GM23338 (cell line): ENCODE measurements around the gene ASS1. TPM values are rescaled to one million over a fixed set of nuclear protein-coding genes. Genes with fewer than 3 reads are reported as not detected.
A peak's percentile ranks its signal among the peaks of the same experiment; 100 is the strongest.

Source experiments
- ATAC-seq: fragments of 200-7000 bp; cut with Tn5 transposase; 3 replicates; pipeline ENCODE4 v1.9.1; 2020
- DNase-seq: peaks from one replicate; pipeline ENCODE4 v3.0.0-alpha.2; 2015; ENCODE audit warnings: low spot score
- H2AFZ ChIP-seq: fragments of 200-600 bp; sonication (generic); 2 replicates; pipeline ENCODE4 v1.8.0; 2016; ENCODE audit warnings: antibody characterized with exemption, mild to moderate bottlenecking, moderate library complexity
- H3F3A ChIP-seq: fragments of 200-600 bp; sonication (generic); replicated peaks from 2 replicates; pipeline ENCODE4 v1.8.0; 2017; ENCODE audit warnings: antibody characterized with exemption, mixed run types, low read depth
- H3K27ac ChIP-seq: fragments of 200-600 bp; sonication (generic); 2 replicates; pipeline ENCODE4 v1.6.1; 2016; ENCODE audit warnings: low read depth
- H3K27me3 ChIP-seq: fragments of 200-600 bp; sonication (generic); 2 replicates; pipeline ENCODE4 v1.8.0; 2016; ENCODE audit warnings: mild to moderate bottlenecking, mixed run types, moderate library complexity; ENCODE audit not compliant: insufficient read depth
- H3K36me3 ChIP-seq: fragments of 200-600 bp; sonication (generic); 2 replicates; pipeline ENCODE4 v1.8.0; 2016; ENCODE audit warnings: mild to moderate bottlenecking; ENCODE audit not compliant: insufficient read depth
- H3K4me1 ChIP-seq: fragments of 200-600 bp; sonication (generic); 2 replicates; pipeline ENCODE4 v1.8.0; 2016; ENCODE audit warnings: mild to moderate bottlenecking, moderate library complexity; ENCODE audit not compliant: insufficient read depth
- H3K4me2 ChIP-seq: fragments of 200-600 bp; sonication (generic); 2 replicates; pipeline ENCODE4 v1.7.1; 2017; ENCODE audit warnings: mixed run types
- H3K4me3 ChIP-seq: fragments of 200-600 bp; sonication (generic); 2 replicates; pipeline ENCODE4 v1.6.1; 2016; ENCODE audit warnings: mixed run types
- H3K79me2 ChIP-seq: fragments of 200-600 bp; sonication (generic); replicated peaks from 2 replicates; pipeline ENCODE4 v1.8.0; 2017; ENCODE audit warnings: mild to moderate bottlenecking; ENCODE audit not compliant: insufficient read depth
- H3K9me2 ChIP-seq: fragments of 200-600 bp; sonication (generic); 2 replicates; pipeline ENCODE4 v1.8.0; 2017; ENCODE audit not compliant: insufficient read depth
- H4K20me1 ChIP-seq: fragments of 200-600 bp; sonication (generic); replicated peaks from 2 replicates; pipeline ENCODE4 v1.8.0; 2017; ENCODE audit warnings: mild to moderate bottlenecking; ENCODE audit not compliant: insufficient read depth
- H3K27ac Mint-ChIP-seq: 2 replicates; pipeline ENCODE4 v1.8.0; 2020; ENCODE audit warnings: inconsistent platforms, mild to moderate bottlenecking, moderate library complexity, mixed read lengths
- H3K27me3 Mint-ChIP-seq: 3 replicates; pipeline ENCODE4 v1.8.0; 2022; ENCODE audit warnings: low read depth, mild to moderate bottlenecking, moderate library complexity, mixed read lengths, inconsistent platforms; ENCODE audit not compliant: insufficient read depth, poor library complexity
- H3K36me3 Mint-ChIP-seq: 3 replicates; pipeline ENCODE4 v1.8.0; 2021; ENCODE audit warnings: low read depth, mild to moderate bottlenecking, inconsistent platforms, moderate library complexity, mixed read lengths
- H3K4me1 Mint-ChIP-seq: 3 replicates; pipeline ENCODE4 v1.8.0; 2020; ENCODE audit warnings: mild to moderate bottlenecking, inconsistent platforms, mixed read lengths
- H3K4me3 Mint-ChIP-seq: 3 replicates; pipeline ENCODE4 v1.8.0; 2021; ENCODE audit warnings: moderate library complexity, mild to moderate bottlenecking, inconsistent platforms, mixed read lengths
- H3K9me3 Mint-ChIP-seq: 3 replicates; pipeline ENCODE4 v1.8.0; 2020; ENCODE audit warnings: moderate library complexity, mild to moderate bottlenecking, inconsistent platforms, mixed read lengths
- CREB1 ChIP-seq: fragments of 250-450 bp; sonication (Bioruptor Pico); IDR thresholded peaks from 2 replicates; pipeline ENCODE4 v1.5.0; 2020; ENCODE audit warnings: low read depth, mild to moderate bottlenecking, moderate library complexity
- EZH2 ChIP-seq: fragments of 200-600 bp; sonication (generic); IDR thresholded peaks from one replicate; pipeline ENCODE4 v1.8.0; 2017; ENCODE audit warnings: antibody characterized with exemption, mild to moderate bottlenecking, low read depth; ENCODE audit not compliant: unreplicated experiment
- NANOG ChIP-seq: IDR thresholded peaks from 2 replicates; pipeline ENCODE4 v1.6.1; 2016; ENCODE audit warnings: antibody characterized with exemption, borderline replicate concordance
- POLR2AphosphoS5 ChIP-seq: IDR thresholded peaks from 2 replicates; pipeline ENCODE4 v1.6.1; 2016; ENCODE audit warnings: antibody characterized with exemption, low read depth
- ZNF114 ChIP-seq: fragments of 250-450 bp; sonication (Bioruptor Pico); IDR thresholded peaks from 2 replicates; pipeline ENCODE4 v1.5.0; 2020; ENCODE audit warnings: mild to moderate bottlenecking, moderate library complexity
- ZNF331 ChIP-seq: fragments of 250-450 bp; sonication (Bioruptor Pico); IDR thresholded peaks from 2 replicates; pipeline ENCODE4 v1.5.0; 2020; ENCODE audit warnings: low read depth, mild to moderate bottlenecking, moderate library complexity
- polyA plus RNA-seq: library from polyadenylated mRNA; unstranded; fragments of >200 nt; fragmentation: Nextera tagmentation; extraction: Ambion mirVana; gene quantifications from 2 replicates; pipeline ENCODE4 v1.2.1, GENCODE V29; 2016
- total RNA-seq: library from RNA; depleted of rRNA; stranded (reverse); fragments of >200 nt; shearing (Covaris generic); gene quantifications from 2 replicates; pipeline ENCODE4 v1.2.3, GENCODE V29; 2014
- TF ChIP-seq, protein P1 (sequence below): IDR thresholded peaks from 2 replicates; pipeline ENCODE4 v1.6.1; 2016; ENCODE audit warnings: antibody characterized with exemption
- TF ChIP-seq, protein P2 (sequence below): fragments of 250-450 bp; sonication (Bioruptor Pico); IDR thresholded peaks from 2 replicates; pipeline ENCODE4 v1.5.0; 2020; ENCODE audit warnings: mild to moderate bottlenecking, moderate library complexity

The ASS1 gene
- total and polyA plus RNA-seq, 2 experiments from 2014 or later = 65.8 to 103 TPM

DNA sequence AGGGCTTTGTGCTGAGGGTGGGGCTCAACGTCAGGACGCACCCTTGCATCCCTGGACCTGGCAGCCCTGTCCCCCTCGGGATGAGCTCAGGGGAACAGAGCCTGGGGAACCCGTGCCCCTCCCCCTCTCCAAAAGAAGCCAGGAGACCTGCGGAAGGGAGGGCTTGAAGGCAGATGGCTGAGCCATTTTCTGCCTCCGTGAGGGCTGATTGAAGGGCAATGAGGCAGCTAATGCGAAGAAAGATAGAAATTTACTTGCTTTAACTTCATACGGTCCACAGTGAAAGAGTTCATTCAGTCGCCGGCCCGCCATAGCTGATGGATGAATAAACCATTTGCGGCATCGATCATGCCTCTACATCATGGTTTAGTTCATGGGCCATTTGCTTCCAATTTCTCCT is 28.8 kb downstream of the ASS1 start (continued):
- TF ChIP-seq, protein P1, sequence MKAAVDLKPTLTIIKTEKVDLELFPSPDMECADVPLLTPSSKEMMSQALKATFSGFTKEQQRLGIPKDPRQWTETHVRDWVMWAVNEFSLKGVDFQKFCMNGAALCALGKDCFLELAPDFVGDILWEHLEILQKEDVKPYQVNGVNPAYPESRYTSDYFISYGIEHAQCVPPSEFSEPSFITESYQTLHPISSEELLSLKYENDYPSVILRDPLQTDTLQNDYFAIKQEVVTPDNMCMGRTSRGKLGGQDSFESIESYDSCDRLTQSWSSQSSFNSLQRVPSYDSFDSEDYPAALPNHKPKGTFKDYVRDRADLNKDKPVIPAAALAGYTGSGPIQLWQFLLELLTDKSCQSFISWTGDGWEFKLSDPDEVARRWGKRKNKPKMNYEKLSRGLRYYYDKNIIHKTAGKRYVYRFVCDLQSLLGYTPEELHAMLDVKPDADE = no peak
- TF ChIP-seq POLR2AphosphoS5 = no peak
- TF ChIP-seq EZH2 = no peak
- TF ChIP-seq, protein P2, sequence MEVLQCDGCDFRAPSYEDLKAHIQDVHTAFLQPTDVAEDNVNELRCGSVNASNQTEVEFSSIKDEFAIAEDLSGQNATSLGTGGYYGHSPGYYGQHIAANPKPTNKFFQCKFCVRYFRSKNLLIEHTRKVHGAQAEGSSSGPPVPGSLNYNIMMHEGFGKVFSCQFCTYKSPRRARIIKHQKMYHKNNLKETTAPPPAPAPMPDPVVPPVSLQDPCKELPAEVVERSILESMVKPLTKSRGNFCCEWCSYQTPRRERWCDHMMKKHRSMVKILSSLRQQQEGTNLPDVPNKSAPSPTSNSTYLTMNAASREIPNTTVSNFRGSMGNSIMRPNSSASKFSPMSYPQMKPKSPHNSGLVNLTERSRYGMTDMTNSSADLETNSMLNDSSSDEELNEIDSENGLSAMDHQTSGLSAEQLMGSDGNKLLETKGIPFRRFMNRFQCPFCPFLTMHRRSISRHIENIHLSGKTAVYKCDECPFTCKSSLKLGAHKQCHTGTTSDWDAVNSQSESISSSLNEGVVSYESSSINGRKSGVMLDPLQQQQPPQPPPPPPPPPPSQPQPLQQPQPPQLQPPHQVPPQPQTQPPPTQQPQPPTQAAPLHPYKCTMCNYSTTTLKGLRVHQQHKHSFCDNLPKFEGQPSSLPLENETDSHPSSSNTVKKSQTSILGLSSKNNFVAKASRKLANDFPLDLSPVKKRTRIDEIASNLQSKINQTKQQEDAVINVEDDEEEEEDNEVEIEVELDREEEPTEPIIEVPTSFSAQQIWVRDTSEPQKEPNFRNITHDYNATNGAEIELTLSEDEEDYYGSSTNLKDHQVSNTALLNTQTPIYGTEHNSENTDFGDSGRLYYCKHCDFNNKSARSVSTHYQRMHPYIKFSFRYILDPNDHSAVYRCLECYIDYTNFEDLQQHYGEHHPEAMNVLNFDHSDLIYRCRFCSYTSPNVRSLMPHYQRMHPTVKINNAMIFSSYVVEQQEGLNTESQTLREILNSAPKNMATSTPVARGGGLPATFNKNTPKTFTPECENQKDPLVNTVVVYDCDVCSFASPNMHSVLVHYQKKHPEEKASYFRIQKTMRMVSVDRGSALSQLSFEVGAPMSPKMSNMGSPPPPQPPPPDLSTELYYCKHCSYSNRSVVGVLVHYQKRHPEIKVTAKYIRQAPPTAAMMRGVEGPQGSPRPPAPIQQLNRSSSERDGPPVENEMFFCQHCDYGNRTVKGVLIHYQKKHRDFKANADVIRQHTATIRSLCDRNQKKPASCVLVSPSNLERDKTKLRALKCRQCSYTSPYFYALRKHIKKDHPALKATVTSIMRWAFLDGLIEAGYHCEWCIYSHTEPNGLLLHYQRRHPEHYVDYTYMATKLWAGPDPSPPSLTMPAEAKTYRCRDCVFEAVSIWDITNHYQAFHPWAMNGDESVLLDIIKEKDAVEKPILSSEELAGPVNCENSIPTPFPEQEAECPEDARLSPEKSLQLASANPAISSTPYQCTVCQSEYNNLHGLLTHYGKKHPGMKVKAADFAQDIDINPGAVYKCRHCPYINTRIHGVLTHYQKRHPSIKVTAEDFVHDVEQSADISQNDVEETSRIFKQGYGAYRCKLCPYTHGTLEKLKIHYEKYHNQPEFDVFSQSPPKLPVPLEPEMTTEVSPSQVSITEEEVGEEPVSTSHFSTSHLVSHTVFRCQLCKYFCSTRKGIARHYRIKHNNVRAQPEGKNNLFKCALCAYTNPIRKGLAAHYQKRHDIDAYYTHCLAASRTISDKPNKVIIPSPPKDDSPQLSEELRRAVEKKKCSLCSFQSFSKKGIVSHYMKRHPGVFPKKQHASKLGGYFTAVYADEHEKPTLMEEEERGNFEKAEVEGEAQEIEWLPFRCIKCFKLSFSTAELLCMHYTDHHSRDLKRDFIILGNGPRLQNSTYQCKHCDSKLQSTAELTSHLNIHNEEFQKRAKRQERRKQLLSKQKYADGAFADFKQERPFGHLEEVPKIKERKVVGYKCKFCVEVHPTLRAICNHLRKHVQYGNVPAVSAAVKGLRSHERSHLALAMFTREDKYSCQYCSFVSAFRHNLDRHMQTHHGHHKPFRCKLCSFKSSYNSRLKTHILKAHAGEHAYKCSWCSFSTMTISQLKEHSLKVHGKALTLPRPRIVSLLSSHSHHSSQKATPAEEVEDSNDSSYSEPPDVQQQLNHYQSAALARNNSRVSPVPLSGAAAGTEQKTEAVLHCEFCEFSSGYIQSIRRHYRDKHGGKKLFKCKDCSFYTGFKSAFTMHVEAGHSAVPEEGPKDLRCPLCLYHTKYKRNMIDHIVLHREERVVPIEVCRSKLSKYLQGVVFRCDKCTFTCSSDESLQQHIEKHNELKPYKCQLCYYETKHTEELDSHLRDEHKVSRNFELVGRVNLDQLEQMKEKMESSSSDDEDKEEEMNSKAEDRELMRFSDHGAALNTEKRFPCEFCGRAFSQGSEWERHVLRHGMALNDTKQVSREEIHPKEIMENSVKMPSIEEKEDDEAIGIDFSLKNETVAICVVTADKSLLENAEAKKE (CRISPR knock-in tag) = no peak

DNA sequence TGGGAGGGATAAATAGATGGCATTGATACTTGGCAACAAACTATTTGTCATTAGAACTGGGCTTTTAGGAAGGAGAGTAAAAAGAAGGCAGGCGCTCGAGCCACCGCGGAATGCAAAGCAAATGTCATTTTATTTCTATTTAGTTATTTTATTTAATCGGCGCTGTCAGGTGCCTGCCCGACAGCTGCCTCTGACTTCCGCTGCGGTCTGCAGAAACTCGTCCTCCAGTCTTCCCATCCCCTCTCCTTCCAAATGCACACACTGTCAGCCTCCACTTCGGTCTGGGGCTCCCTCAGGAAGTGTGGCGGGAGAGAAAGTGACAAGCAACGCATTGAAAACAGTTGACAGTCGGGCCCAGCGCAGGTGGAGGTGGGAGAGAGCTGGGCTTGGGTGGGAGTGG is 29.3 kb downstream of the ASS1 start:
- peak overlapping the region; percentile 29; the same call in 1 of the 2 replicates for H3K4me2 ChIP-seq
- H4K20me1 ChIP-seq = no peaks in the 10 kb centered on the region
- ATAC-seq (peak; percentile 6; the same call in 2 of the 3 replicates), DNase-seq (no peak)
- no peak overlapping the region for H3K27ac ChIP-seq
- H3K4me1 Mint-ChIP-seq = peaks cover 22% of the 10 kb centered on the region; the same call in 2 of the 3 replicates
- no peak overlapping the region for H2AFZ ChIP-seq
- H3K79me2 ChIP-seq = no peaks in the 10 kb centered on the region
- no peak overlapping the region for H3K4me3 Mint-ChIP-seq
- H3F3A ChIP-seq = no peaks in the 10 kb centered on the region
- H3K4me1 ChIP-seq = peaks cover 15% of the 10 kb centered on the region
- no peaks in the 10 kb centered on the region for H3K36me3 ChIP-seq
- H3K36me3 Mint-ChIP-seq = peaks cover 6% of the 10 kb centered on the region
- H3K27me3 ChIP-seq = no peaks in the 10 kb centered on the region
- H3K9me2 ChIP-seq = no peaks in the 10 kb centered on the region
- no peak overlapping the region for H3K4me3 ChIP-seq
- H3K9me3 Mint-ChIP-seq = no peaks in the 10 kb centered on the region
- H3K27ac Mint-ChIP-seq = no peak overlapping the region
- H3K27me3 Mint-ChIP-seq = peaks cover 14% of the 10 kb centered on the region
- TF ChIP-seq ZNF331 (no peak), CREB1 (CRISPR knock-in tag) (no peak), NANOG (no peak), POLR2AphosphoS5 (no peak), ZNF114 (CRISPR knock-in tag) (no peak)
- TF ChIP-seq, protein P2 (CRISPR knock-in tag) = no peak
